Psoas muscle (tissue), 8 donors: Measurements from ENCODE around the gene DCTN3. TPM values are rescaled to one million over a fixed set of nuclear protein-coding genes. Genes with fewer than 3 reads are reported as not detected.

ENCODE experiments used
- ATAC-seq, 4 donors: fragments of 200-7000 bp; cut with Tn5 transposase; one replicate each; pipeline ENCODE4 v1.9.1; 2020; ENCODE audit warnings: moderate library complexity in 3 of 4, mild to moderate bottlenecking in 2 of 4
- DNase-seq, 2 donors: peaks; one replicate each; pipeline ENCODE4 v3.0.0-alpha.2; 2020
- H3K27ac ChIP-seq: fragments of 200-600 bp; one replicate; pipeline ENCODE4 v1.8.0; 2022
- H3K27me3 ChIP-seq, 3 donors: fragments of 200-600 bp in 1 of 3; one replicate each; pipeline versions ENCODE4 v1.6.1 to v1.8.0; 2013 to 2022; ENCODE audit warnings: low read length in 2 of 3, mild to moderate bottlenecking in 2 of 3, moderate library complexity in 1 of 3; ENCODE audit not compliant: insufficient read depth in 3 of 3
- H3K36me3 ChIP-seq, 2 donors: fragments of 200-600 bp in 1 of 2; one replicate each; pipeline versions ENCODE4 v1.6.1 to v1.8.0; 2013 to 2022; ENCODE audit warnings: low read depth in 1 of 2, mild to moderate bottlenecking in 1 of 2, moderate library complexity in 1 of 2; ENCODE audit not compliant: insufficient read depth in 1 of 2
- H3K4me1 ChIP-seq: fragments of 200-600 bp; one replicate; pipeline ENCODE4 v1.8.0; 2022
- H3K4me3 ChIP-seq: fragments of 200-600 bp; one replicate; pipeline ENCODE4 v1.8.0; 2022; ENCODE audit warnings: mild to moderate bottlenecking
- H3K9me3 ChIP-seq: fragments of 200-600 bp; one replicate; pipeline ENCODE4 v1.8.0; 2022
- WGBS, 3 donors: extraction: QIAGEN DNeasy Blood & Tissue Kit; methylation state at CpG; one replicate each; pipeline versions ENCODE4 v1.1.6 to v1.1.7; 2013; 5-methylcytosine and 5-hydroxymethylcytosine counted together
- intact Hi-C, 2 donors: fragments of 100-400 bp; cut with DNase I; formaldehyde crosslinking; loops; one replicate each; pipeline versions ENCODE4 v1.11.0 to v1.14.2; 2022
- polyA plus RNA-seq, 3 donors: library from polyadenylated mRNA; stranded (reverse); fragments of 200-250 nt; gene quantifications; one replicate each; pipeline ENCODE4 v1.2.3, GENCODE V29; 2013
- total RNA-seq, 4 donors: library from RNA; stranded (reverse); fragmentation: NEBNext Ultra II Directional in 2 of 4; extraction: Animal tissue kit (Norgen Biotek cat#: 25700) in 2 of 4; gene quantifications; one replicate each; pipeline versions ENCODE4 v1.2.1 to v1.2.4, GENCODE V29; 2021 to 2023
- TF ChIP-seq, protein P1 (sequence below): fragments of 200-600 bp; IDR thresholded peaks from one replicate; pipeline ENCODE4 v1.8.0; 2022; ENCODE audit warnings: antibody characterized with exemption
- donor health status: healthy with polysubstance abuse.
- donor health status: DM: no; HTN: no; CAD: no; lungs with moderate emphysema.
- donor health status: Bipolar disorder and iron deficiency.
- donor health status: healthy.
- donor health status: DM: yes; HTN: yes; CAD: no.
- donor health status: DM: no; HTN: no; CAD: no.
- donor health status: DM: no; HTN: no; CAD: no.
- donor health status: DM: yes; HTN: yes; CAD: no.

DCTN3 gene
- total and polyA plus RNA-seq, 7 donors = 52.7 to 109 (median 95.8) TPM

GRCh38 chr9:34627716-34628655 lies 7.7 kb upstream of the DCTN3 start:
- no peak for DNase-seq

GRCh38 chr9:34625186-34625486 lies 4.8 kb upstream of the DCTN3 start:
- no peak for ATAC-seq
- TF ChIP-seq, protein P1, sequence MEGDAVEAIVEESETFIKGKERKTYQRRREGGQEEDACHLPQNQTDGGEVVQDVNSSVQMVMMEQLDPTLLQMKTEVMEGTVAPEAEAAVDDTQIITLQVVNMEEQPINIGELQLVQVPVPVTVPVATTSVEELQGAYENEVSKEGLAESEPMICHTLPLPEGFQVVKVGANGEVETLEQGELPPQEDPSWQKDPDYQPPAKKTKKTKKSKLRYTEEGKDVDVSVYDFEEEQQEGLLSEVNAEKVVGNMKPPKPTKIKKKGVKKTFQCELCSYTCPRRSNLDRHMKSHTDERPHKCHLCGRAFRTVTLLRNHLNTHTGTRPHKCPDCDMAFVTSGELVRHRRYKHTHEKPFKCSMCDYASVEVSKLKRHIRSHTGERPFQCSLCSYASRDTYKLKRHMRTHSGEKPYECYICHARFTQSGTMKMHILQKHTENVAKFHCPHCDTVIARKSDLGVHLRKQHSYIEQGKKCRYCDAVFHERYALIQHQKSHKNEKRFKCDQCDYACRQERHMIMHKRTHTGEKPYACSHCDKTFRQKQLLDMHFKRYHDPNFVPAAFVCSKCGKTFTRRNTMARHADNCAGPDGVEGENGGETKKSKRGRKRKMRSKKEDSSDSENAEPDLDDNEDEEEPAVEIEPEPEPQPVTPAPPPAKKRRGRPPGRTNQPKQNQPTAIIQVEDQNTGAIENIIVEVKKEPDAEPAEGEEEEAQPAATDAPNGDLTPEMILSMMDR = no peak
- H3K27me3 ChIP-seq = peaks cover 0 to 84% (median 39%) of the 10 kb centered on the region in 3 donors

More at GRCh38 chr9:34627716-34628655, 7.7 kb upstream of the DCTN3 start:
- Histone ChIP-seq H3K27ac (no peak overlapping the region), H3K27me3 (peaks cover 0 to 72% (median 34%) of the 10 kb centered on the region in 3 donors), H3K4me3 (peak overlapping the region; percentile 64), H3K4me1 (peaks cover 9% of the 10 kb centered on the region), H3K9me3 (no peaks in the 10 kb centered on the region), H3K36me3 (no peaks in the 10 kb centered on the region)
- intact Hi-C loops = no loop called here
- no peak for ATAC-seq
- 33 to 37% (median 34%) methylated on average over 19 to 20 of the region's 20 CpGs for whole genome bisulfite sequencing, 3 donors
- TF ChIP-seq, protein P1 = no peak

GRCh38 chr9:34624475-34625185 lies 4.3 kb upstream of the DCTN3 start:
- TF ChIP-seq, protein P1 = no peak
- H3K27me3 ChIP-seq = peaks cover 0 to 79% (median 39%) of the 10 kb centered on the region in 3 donors
- no peak for ATAC-seq
- no peaks in the 10 kb centered on the region for H3K36me3 ChIP-seq
- H3K4me3 ChIP-seq = no peak overlapping the region
- no peaks in the 10 kb centered on the region for H3K9me3 ChIP-seq
- intact Hi-C loops = no loop called here
- 20 to 25% (median 25%) methylated on average over 39 of the region's 39 CpGs for WGBS, 3 donors
- H3K27ac ChIP-seq = no peak overlapping the region
- peaks cover 13% of the 10 kb centered on the region for H3K4me1 ChIP-seq
- DNase-seq = no peak

More at GRCh38 chr9:34625186-34625486, 4.8 kb upstream of the DCTN3 start:
- DNase-seq = no peak
- Histone ChIP-seq H3K27ac (no peak overlapping the region), H3K4me3 (no peak overlapping the region), H3K36me3 (no peaks in the 10 kb centered on the region), H3K4me1 (peaks cover 12% of the 10 kb centered on the region), H3K9me3 (no peaks in the 10 kb centered on the region)
- 58 to 70% (median 67%) methylated on average over 2 to 3 of the region's 3 CpGs for WGBS, 3 donors
- intact Hi-C loops = no loop called here

- intact Hi-C loops = no loop called here
- WGBS, 3 donors = 6 to 11% (median 9%) methylated on average over 56 to 63 of the region's 63 CpGs
- TF ChIP-seq, protein P1 = no peak
- H3K27me3 ChIP-seq = peaks cover 0 to 69% (median 37%) of the 10 kb centered on the region in 3 donors
- peaks cover 0 to 4% of the 10 kb centered on the region in 2 donors for H3K36me3 ChIP-seq
- H3K9me3 ChIP-seq = no peaks in the 10 kb centered on the region
- H3K4me3 ChIP-seq = peak overlapping the region; percentile 32
- no peak overlapping the region for H3K27ac ChIP-seq
- DNase-seq (no peak), ATAC-seq (no peak)
- H3K4me1 ChIP-seq = peaks cover 22% of the 10 kb centered on the region
Measured at GRCh38 chr9:34623374-34624235, 3.3 kb upstream of the DCTN3 start.
